Skeletal muscle cell (primary cell): Measurements from ENCODE around the gene ZNRF1.
"Not testable (repeated sequence)": the region's sequence is repeated elsewhere in the genome, so short reads cannot be mapped to it uniquely, and the experiment has no call there.

Experiments used
- DNase-seq: peaks from one replicate; pipeline ENCODE4 v3.0.0-alpha.2; 2010; ENCODE audit warnings: low read depth
- H3K4me3 ChIP-seq: 2 replicates; pipeline ENCODE4 v1.5.1; 2011; ENCODE audit warnings: low read depth, mild to moderate bottlenecking, control low read depth, low read length, moderate library complexity

The ZNRF1 gene

GRCh38 chr16:75023009-75023408 is 24.2 kb downstream of the ZNRF1 start:
- no peak overlapping the region for H3K4me3 ChIP-seq
- DNase-seq, result no peak

DNA sequence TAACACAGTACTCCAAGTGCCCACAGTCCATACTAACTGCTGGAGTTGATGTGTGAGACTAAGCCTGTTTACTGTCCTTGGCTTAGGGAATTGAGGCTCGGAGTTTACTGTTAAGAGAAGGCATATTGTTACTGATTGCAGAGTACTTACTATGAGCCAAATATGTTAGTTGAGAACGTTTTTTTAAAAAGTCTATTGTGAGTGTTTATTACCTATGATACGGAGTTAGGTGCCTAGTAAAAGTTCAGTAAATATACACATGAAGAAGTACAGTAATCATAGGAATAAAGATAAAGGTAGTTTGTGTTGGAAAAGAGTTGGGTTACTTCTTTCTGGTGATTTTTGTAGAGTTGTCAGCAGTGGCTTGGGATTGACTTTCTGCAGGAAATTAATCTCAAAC is 25.4 kb downstream of the ZNRF1 start:
- H3K4me3 ChIP-seq, result no peak overlapping the region
- no peak for DNase-seq

DNA sequence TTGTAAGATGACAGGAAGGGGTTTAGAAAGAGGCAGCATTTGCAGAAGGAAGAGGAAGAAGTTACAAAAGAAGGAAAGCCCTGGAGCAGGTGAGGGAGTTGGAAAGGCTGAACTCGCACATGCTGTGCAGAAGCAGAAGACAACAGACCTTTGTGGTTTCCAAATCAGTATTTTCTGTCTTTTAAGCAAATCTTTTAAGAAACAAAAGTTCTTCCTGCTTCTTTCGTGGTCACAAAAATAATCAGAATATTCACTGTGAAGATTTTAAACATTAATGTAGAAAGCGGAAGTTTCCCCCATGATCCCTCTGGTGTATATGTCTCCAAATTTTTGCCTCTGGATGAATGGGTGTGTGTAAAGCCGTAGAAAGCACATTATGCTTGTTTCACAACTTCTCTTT is 25.8 kb downstream of the ZNRF1 start:
- no peak overlapping the region for H3K4me3 ChIP-seq
- DNase-seq, result no peak

DNA sequence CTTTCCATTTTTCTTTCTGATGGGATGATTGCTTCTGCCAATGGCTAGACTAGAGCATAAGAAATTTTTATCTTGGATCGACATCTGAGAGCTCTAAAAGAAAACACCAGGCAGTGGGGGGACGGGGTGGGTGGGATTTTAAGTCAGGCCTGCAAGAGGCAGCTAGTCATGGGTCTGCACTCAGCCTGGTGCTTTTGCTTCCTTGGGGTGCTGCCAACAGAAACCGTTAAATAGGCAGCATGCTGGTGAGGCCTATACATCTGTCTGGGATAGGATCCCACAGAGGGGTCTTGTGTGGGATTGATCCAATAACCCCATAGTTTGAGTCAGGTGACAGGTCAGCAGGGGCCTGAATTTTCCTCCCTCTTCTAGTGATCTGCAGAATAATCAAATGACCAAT is 26.9 kb downstream of the ZNRF1 start:
- DNase-seq, result no peak
- H3K4me3 ChIP-seq, result no peak overlapping the region

DNA sequence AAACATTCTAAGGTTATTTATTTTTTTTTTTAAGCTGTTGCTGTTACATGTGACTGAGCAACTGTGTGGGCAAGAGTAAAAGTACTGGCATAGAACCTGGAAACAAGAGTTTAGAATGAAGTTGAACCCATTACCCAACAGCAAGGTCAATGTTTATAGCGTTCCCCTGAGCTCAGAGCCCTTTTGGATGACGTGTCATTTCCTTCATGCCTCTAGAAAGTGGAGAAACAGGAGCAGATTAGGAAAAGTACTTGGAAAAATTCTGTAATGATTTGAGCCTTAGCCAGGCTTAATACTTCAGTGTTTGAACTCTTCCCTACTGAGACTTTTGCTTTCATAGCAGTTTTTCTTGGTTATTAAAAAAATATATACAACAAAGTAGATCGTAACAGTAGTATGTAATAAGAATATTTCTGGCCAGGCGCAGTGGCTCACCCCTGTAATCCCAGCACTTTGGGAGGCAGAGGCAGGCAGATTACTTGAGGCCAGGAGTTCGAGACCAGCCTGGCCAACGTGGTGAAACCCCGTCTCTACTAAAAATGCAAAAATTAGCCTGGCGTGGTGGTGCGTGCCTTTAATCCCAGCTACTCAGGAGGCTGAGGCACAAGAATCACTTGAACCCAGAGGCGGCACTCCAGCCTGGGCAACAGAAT is 27.5 kb downstream of the ZNRF1 start:
- not testable (repeated sequence) for H3K4me3 ChIP-seq
- DNase-seq, result peak; percentile 91

DNA sequence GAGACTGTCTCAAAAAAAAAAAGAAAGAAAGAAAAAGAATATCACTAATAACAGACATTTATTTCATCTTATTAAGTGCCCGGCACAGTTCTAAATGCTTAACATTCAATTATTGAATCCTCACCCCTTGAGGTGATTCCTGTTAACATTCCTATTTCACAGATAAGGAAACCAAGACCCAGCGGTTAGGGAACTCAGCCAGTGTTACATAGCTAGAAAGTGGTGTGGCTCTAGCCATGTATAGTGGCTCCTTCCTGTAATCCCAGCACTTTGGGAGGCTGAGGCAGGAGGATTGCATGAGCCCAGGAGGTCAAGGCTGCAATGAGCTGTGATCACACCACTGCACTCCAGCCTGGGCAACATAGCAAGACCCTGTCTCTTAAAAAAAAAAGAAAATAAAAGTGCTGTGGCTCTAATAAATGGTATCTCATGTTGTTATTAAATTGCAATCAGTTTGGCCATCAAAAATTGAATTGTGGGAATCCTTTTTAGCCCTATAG is 28.1 kb downstream of the ZNRF1 start:
- H3K4me3 ChIP-seq, result no peak overlapping the region
- DNase-seq, result no peak

DNA sequence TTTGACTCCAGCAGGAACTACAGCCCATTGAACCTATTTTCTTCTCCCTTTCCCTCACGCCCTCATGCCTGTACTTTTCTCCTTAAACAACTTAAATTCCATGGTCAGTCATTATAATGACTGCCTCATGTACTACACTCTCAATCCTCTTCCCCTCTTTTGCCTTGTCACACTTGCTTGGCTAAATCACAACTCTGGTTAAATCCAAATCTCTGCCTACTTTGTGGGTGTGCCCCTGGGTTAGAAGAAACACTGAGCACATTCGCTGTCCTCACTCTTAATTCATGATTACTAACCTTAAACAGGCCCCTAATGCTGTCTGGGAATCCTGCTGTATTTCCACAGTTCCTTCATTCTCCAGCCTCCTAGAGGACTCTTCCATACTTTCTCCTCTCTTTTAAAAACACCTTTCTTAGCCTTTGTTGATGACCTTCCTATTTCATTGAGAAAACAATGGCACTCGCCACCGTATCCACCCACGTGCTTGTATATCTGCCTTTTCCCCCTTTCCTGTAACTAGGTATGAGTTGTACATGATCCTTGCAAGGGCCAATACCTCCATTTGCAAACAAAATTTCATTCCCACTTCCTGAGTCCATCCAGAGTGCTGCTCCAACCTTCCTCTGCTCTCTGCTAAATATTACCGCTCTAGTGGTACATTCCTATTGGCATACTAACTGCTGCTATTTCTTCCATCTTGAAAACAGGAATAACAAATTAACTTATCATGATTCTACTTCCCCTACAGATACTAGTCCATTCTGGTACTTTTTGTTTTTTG is 28.9 kb downstream of the ZNRF1 start:
- no peak overlapping the region for H3K4me3 ChIP-seq
- no peak for DNase-seq

DNA sequence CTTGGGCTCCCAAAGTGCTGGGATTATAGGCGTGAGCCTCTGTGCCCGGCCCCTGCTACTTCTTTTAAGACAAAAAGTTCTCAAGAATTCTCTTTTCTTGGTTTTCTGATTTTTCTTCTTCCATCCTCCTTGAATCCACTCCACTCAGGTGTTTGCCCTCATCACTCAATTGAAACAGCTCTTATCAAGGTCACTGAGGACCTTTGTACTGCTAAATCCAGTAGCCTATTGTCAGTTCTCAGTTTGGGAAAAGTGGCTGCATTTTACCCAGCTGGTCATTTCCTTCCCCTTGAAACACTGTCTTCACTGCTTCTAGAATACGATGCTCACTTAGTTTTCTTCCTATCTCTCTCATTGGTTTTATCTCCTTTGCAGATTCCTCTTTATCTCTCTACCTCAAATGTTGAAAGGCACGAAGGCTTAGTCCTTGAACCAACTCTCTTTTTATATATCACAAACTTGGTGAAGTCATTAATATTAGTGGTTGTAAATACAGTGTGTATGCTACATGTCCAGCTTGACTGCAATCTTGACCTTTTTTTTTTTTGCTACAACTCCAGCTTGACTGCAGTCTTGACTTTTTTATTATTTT is 29.8 kb downstream of the ZNRF1 start:
- DNase-seq, result no peak
- no peak overlapping the region for H3K4me3 ChIP-seq

DNA sequence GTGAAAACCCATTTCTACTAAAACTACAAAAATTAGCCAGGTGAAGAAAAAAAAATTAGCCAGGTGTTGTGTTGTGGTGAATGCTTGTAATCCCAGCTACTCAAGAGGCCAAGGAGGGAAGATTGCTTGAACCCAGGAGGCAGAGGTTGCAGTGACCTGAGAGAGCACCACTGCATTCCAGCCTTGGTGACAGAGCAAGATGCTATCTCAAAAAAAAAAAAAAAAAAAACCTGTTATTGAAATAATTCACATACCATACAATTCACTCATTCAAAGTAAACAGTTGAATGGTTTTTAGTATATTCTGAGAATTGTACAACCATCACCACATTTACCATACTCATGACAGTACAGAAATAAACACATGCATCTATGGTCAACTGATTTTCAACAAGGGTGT is 31.0 kb downstream of the ZNRF1 start:
- no peak for DNase-seq
- H3K4me3 ChIP-seq, result no peak overlapping the region

GRCh38 chr16:75032655-75033054 is 33.8 kb downstream of the ZNRF1 start:
- H3K4me3 ChIP-seq, result no peak overlapping the region
- DNase-seq, result no peak

DNA sequence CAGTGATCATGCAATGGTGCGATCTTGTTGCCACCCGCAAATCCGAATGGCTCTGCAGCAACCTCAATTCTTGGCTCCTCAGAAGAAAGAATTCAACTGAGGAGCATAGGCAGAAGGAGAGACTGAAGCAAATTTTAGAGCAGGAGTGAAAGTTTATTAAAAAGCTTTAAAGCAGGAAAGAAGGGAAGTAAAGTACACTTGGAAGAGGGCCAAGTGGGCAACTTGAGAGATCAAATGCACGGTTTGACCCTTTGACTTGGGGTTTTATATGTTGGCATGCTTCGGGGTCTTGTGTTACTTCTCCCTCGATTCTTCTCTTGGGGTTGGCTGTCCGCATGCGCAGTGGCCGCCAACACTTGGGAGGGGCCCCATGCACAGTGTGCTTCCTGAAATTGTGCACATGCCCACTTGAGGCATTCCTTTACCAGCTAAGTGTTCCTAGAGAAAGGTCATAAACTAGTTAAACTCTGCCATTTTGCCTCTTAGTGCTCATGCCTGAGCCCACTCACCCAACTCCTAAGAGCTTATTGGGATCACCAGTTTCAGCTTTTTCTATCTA is 36.7 kb downstream of the ZNRF1 start:
- H3K4me3 ChIP-seq, result no peak overlapping the region
- no peak for DNase-seq

- DNase-seq, result no peak
Measured at GRCh38 chr16:75038036-75038858, 39.4 kb downstream of the ZNRF1 start.

DNA sequence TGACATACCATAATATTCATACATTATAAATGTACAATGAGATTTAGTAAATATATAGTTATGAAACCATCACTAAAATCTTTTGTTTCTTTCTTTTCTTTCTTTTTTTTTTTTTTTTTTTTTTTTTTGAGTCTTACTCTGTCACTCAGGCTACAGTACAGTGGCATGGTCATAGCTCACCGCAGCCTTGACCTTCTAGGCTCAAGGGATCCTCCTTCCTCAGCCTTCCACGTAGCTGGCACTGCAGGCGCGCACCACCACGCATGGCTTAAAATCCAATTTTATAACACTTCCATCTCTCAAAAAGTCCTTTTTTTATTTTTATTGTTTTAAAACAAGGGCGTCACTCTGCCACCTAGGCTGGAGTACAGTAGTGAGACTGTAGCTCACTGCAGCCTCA is 41.1 kb downstream of the ZNRF1 start:
- no peak overlapping the region for H3K4me3 ChIP-seq
- DNase-seq, result no peak

More at GRCh38 chr16:75038036-75038858, 39.4 kb downstream of the ZNRF1 start:
- no peak overlapping the region for H3K4me3 ChIP-seq

- DNase-seq, result no peak
- no peak overlapping the region for H3K4me3 ChIP-seq
Measured at GRCh38 chr16:75042426-75043174, 43.8 kb downstream of the ZNRF1 start.

- no peak for DNase-seq
- H3K4me3 ChIP-seq, result no peak overlapping the region
Measured at GRCh38 chr16:75043175-75043895, 44.5 kb downstream of the ZNRF1 start.

DNA sequence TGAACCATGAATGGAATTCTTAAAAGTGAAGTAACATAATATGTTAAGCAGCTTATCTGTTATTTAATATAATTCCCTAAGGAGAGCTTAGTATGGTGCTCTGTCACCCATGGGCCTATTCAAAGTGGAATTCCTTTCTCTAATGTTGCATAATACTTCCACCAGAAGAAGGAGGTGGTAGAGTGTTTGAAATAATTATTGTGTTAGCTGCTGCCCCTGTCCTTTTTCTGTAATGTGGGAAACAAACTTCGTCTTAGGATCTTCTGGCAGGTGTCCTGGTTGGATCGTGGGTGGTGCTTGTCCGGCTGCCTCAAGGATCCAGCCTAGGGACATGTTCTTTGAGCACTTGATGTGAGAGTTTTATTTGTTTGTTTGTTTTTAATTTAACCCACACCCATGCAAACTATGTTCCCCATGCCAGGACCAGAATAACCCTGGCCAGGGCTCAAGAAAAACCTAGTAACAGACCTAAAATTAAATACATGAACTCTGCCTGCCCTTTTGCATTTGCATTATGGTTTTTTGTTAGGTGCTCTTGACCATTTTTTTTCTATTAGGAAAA is 46.1 kb downstream of the ZNRF1 start:
- DNase-seq, result no peak
- H3K4me3 ChIP-seq, result no peak overlapping the region

DNA sequence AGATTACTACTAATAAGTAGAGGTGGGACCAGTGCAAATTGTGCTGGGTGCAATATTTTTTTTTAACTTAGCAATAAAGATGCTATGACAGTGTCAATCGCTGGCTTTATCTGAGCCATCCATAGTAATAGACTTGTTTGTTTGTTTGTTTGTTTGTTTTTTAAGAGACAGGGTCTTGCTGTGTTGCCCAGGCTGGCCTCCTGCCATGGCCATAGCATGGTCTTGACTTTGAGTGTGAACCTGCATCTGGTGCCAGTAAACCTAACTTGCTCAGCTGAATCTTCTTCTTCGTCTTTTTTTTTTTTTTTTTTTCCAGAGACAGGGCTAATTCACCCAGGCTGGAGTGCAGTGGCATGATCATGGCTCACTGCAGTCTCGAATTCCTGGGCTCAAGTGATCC is 46.6 kb downstream of the ZNRF1 start:
- no peak for DNase-seq
- H3K4me3 ChIP-seq, result no peak overlapping the region

GRCh38 chr16:75048054-75048453 is 49.2 kb downstream of the ZNRF1 start:
- DNase-seq, result no peak
- H3K4me3 ChIP-seq, result no peak overlapping the region
